ENCODE measurements around the gene NUMBL. TPM values are rescaled to one million over a fixed set of nuclear protein-coding genes. Genes with fewer than 3 reads are reported as not detected.
A peak's percentile ranks its signal among the peaks of the same experiment; 100 is the strongest.

NUMBL gene
- total and polyA plus RNA-seq, 2 of the 13 experiments (the other 11 are each of a cell fraction or from before 2014, with no cell fraction given) = 0.49 to 2.3 TPM

GRCh38 chr19:40662925-40663694 lies 27.3 kb downstream of the NUMBL start (continued):
- TF ChIP-seq PRDM15 (CRISPR knock-in tag; IDR thresholded peaks at IDR 0.05) (peak; percentile 51; the same call in 1 of the 2 replicates), ZSCAN31 (CRISPR knock-in tag; IDR thresholded peaks at IDR 0.05; ENCODE audit: low read depth) (no peak), HNRNPLL (IDR thresholded peaks at IDR 0.05; ENCODE audit: low read depth, low read length, poor library complexity, severe bottlenecking) (peak; percentile 58), ZNF256 (CRISPR knock-in tag; conservative IDR thresholded peaks at IDR 0.05) (no peak), ZNF780A (CRISPR knock-in tag; IDR thresholded peaks at IDR 0.05) (0 out of 2 replicates have a peak, but pooled peaks have one; percentile 13), ZBTB26 (CRISPR knock-in tag; IDR thresholded peaks at IDR 0.05; ENCODE audit: borderline replicate concordance) (peak; percentile 29; the same call in 1 of the 2 replicates), GMEB1 (CRISPR knock-in tag; IDR thresholded peaks at IDR 0.05; ENCODE audit: borderline replicate concordance) (peak; percentile 61; the same call in 1 of the 2 replicates), SRY (CRISPR knock-in tag; IDR thresholded peaks at IDR 0.05) (peak; percentile 66; the same call in 1 of the 2 replicates), HDAC1 (CRISPR knock-in tag; IDR thresholded peaks at IDR 0.05) (peak; percentile 97)

Measured in HepG2 (cell line).